ENCODE results near the gene MGST2. TPM values are rescaled to one million over a fixed set of nuclear protein-coding genes. Genes with fewer than 3 reads are reported as not detected.

The MGST2 gene
- total RNA-seq, 2 donors from 2014 or later, result 188 to 215 TPM

DNA sequence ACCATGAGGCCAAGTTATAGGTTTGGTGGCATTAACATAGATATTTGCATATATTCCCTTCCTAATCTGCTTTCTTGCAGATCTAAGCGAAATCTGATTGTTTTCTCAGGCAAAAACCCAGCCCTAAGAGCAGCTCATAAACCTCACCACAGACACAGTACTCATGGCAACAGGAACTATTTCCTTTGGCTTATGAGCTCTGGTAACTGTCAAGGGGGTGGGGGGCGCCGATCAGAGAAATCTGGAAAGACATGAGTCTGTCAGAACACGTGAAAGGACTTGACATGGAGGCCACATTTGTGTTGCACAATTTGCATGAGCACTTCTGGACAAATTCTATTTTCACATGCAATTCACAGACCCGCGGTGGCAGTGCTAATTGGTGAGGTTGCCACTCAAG lies 83.7 kb downstream of the MGST2 start:
- Histone ChIP-seq H3K36me3 (ENCODE audit: control insufficient read depth, insufficient read depth, low read length) (peaks cover 3% of the 10 kb centered on the region), H3K27ac (ENCODE audit: low read depth, low read length) (no peak overlapping the region), H3K9me3 (ENCODE audit: control insufficient read depth, low read length) (no peaks in the 10 kb centered on the region), H3K9ac (ENCODE audit: extremely low read depth, low read length, poor library complexity, severe bottlenecking) (no peak overlapping the region), H3K4me1 (ENCODE audit: control insufficient read depth, insufficient read depth, low read length) (peaks cover 16% of the 10 kb centered on the region), H3K27me3 (ENCODE audit: control insufficient read depth, insufficient read depth, low read length, poor library complexity, severe bottlenecking) (no peaks in the 10 kb centered on the region), H3K4me3 (ENCODE audit: low read length) (no peak overlapping the region)
- Mint-ChIP-seq H3K27me3 (ENCODE audit: insufficient read depth) (no peaks in the 10 kb centered on the region), H3K9me3 (no peaks in the 10 kb centered on the region), H3K27ac (no peak overlapping the region), H3K4me3 (no peak overlapping the region), H3K36me3 (ENCODE audit: low read depth) (no peaks in the 10 kb centered on the region), H3K4me1 (peaks cover 57% of the 10 kb centered on the region)
- TF ChIP-seq, protein P1, sequence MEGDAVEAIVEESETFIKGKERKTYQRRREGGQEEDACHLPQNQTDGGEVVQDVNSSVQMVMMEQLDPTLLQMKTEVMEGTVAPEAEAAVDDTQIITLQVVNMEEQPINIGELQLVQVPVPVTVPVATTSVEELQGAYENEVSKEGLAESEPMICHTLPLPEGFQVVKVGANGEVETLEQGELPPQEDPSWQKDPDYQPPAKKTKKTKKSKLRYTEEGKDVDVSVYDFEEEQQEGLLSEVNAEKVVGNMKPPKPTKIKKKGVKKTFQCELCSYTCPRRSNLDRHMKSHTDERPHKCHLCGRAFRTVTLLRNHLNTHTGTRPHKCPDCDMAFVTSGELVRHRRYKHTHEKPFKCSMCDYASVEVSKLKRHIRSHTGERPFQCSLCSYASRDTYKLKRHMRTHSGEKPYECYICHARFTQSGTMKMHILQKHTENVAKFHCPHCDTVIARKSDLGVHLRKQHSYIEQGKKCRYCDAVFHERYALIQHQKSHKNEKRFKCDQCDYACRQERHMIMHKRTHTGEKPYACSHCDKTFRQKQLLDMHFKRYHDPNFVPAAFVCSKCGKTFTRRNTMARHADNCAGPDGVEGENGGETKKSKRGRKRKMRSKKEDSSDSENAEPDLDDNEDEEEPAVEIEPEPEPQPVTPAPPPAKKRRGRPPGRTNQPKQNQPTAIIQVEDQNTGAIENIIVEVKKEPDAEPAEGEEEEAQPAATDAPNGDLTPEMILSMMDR (conservative IDR thresholded peaks at IDR 0.05), result no peak
- 81 to 93% methylated on average over 3 to 6 of the region's 6 CpGs for WGBS, 2 experiments (ENCODE audit: insufficient coverage in 1 of 2, insufficient read length in 1 of 2)
- no peak for DNase-seq

DNA sequence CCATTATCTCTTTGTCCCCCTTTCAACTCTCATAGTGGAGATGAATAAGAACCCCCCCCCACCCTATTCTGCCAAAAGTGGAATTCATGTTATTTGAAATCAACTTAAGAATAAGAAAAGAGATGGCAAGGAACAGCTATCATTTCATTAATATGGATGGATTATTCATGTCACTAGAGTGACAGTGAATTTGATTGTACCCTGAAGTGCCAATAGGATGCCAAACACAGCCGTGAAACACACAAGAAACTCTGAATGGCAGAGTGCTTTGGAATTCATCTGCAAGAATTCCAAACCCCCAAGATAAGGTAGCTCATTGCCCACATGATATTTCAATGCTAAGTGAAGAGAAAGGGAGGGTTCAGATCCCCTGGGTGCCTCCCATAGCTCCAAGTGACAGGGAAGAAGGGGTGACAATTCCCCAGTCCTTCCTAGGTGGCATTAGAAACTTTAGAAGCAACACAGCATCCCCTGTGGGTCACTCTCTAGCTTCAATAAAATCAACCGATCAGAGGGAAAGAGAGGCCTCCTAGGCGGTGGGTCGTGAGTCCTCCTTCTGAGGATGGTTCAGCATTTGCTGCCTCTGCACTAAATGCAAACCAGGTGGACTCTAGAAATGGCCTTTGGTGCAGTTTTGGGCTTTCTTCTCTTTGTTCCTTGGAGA lies 84.3 kb downstream of the MGST2 start:
- Histone ChIP-seq H3K27me3 (ENCODE audit: control insufficient read depth, insufficient read depth, low read length, poor library complexity, severe bottlenecking) (no peaks in the 10 kb centered on the region), H3K9me3 (ENCODE audit: control insufficient read depth, low read length) (no peaks in the 10 kb centered on the region), H3K4me3 (ENCODE audit: low read length) (no peak overlapping the region), H3K9ac (ENCODE audit: extremely low read depth, low read length, poor library complexity, severe bottlenecking) (no peak overlapping the region), H3K27ac (ENCODE audit: low read depth, low read length) (no peak overlapping the region), H3K36me3 (ENCODE audit: control insufficient read depth, insufficient read depth, low read length) (peaks cover 5% of the 10 kb centered on the region), H3K4me1 (ENCODE audit: control insufficient read depth, insufficient read depth, low read length) (peaks cover 16% of the 10 kb centered on the region)
- Mint-ChIP-seq H3K4me1 (peaks cover 53% of the 10 kb centered on the region), H3K27ac (no peak overlapping the region), H3K9me3 (no peaks in the 10 kb centered on the region), H3K27me3 (ENCODE audit: insufficient read depth) (no peaks in the 10 kb centered on the region), H3K36me3 (ENCODE audit: low read depth) (no peaks in the 10 kb centered on the region), H3K4me3 (no peak overlapping the region)
- TF ChIP-seq, protein P1 (conservative IDR thresholded peaks at IDR 0.05), result peak; percentile 29
- WGBS, 2 experiments (ENCODE audit: insufficient coverage in 1 of 2, insufficient read length in 1 of 2), result 89 to 91% methylated on average over 4 of the region's 4 CpGs
- peak; percentile 40 for DNase-seq

DNA sequence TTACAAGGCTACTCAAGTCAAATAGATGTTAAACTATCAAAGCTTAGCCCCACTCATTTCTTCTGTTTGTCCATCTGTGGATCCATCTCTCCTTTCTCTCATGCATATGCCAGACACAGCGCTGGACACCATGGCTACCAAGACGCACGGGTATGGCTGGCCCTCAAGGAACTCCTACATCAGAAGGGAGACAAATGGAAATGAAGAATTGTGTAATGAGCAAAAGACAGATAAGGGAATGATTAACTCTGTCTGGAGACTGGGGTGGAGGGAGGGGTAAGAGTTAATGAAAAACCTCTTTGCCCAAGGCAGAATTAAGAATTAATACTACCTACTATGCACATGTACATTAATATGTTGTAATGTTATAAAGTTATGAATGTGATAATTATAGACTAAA lies 88.1 kb downstream of the MGST2 start:
- TF ChIP-seq, protein P1 (conservative IDR thresholded peaks at IDR 0.05), result no peak
- peaks cover 35% of the 10 kb centered on the region for H3K4me1 Mint-ChIP-seq

More for the DNA sequence above, 88.1 kb downstream of the MGST2 start:
- Histone ChIP-seq H3K27me3 (ENCODE audit: control insufficient read depth, insufficient read depth, low read length, poor library complexity, severe bottlenecking) (no peaks in the 10 kb centered on the region), H3K4me3 (ENCODE audit: low read length) (no peak overlapping the region), H3K36me3 (ENCODE audit: control insufficient read depth, insufficient read depth, low read length) (peaks cover 14% of the 10 kb centered on the region), H3K9ac (ENCODE audit: extremely low read depth, low read length, poor library complexity, severe bottlenecking) (peak overlapping the region; percentile 16), H3K9me3 (ENCODE audit: control insufficient read depth, low read length) (no peaks in the 10 kb centered on the region), H3K4me1 (ENCODE audit: control insufficient read depth, insufficient read depth, low read length) (peaks cover 13% of the 10 kb centered on the region), H3K27ac (ENCODE audit: low read depth, low read length) (no peak overlapping the region)
- peak; percentile 13 for DNase-seq
- Mint-ChIP-seq H3K27ac (peak overlapping the region; percentile 27), H3K4me3 (no peak overlapping the region), H3K27me3 (ENCODE audit: insufficient read depth) (no peaks in the 10 kb centered on the region), H3K36me3 (ENCODE audit: low read depth) (no peaks in the 10 kb centered on the region), H3K9me3 (no peaks in the 10 kb centered on the region)
- WGBS, 2 experiments (ENCODE audit: insufficient coverage in 1 of 2, insufficient read length in 1 of 2), result 99% methylated on average over 3 of the region's 3 CpGs; no CpG with 5 or more reads in 1 of the 2 experiments

Other genes with a start within 250 kb of the MGST2 start
- 10 to 100 TPM in 1 of 2 donors, 1 to 10 TPM in 1; 8.7 to 11.4 TPM for gene RAB33B, start 211.7 kb upstream of the MGST2 start, total RNA-seq
- 10 to 100 TPM; 13.8 to 19.4 TPM for gene SETD7, start 109.6 kb upstream of the MGST2 start, total RNA-seq

All from endodermal cell (in vitro differentiated cells).